HepG2 (cell line): ENCODE data around the gene ASCL2. TPM values are rescaled to one million over a fixed set of nuclear protein-coding genes. Genes with fewer than 3 reads are reported as not detected.
A peak's percentile ranks its signal among the peaks of the same experiment; 100 is the strongest.

Source experiments
- ATAC-seq: fragments of 200-7000 bp; cut with Tn5 transposase; 3 replicates; pipeline ENCODE4 v1.9.1; 2020; ENCODE audit warnings: mild to moderate bottlenecking, moderate library complexity
- BruUV-seq: library from RNA; stranded (reverse); fragments of 400-500 nt; replicated peaks from 2 replicates; lab custom pipeline; 2021; lab: Mats Ljungman, UMichigan
- CTCF ChIA-PET: fragments of 300-600 bp; formaldehyde crosslinking; extraction: SDS; loops from one replicate; lab custom pipeline; 2021; ENCODE audit warnings: low total read pairs, inconsistent platforms, low intra/inter-chr PET ratio; lab: Yijun Ruan, JAX
- POLR2A ChIA-PET: fragments of 350-600 bp; sonication (Branson Sonifier 250); formaldehyde crosslinking; loops from one replicate; lab custom pipeline; 2020; ENCODE audit warnings: antibody characterized with exemption, inconsistent platforms; lab: Yijun Ruan, JAX
- DNase-seq: peaks from one replicate; pipeline ENCODE4 v3.0.0-alpha.2; 2015; ENCODE audit warnings: low spot score
- FAIRE-seq: peaks from 3 replicates; lab custom pipeline; 2011; peaks lifted over from hg19 to GRCh38; lab: Jason Lieb, UNC
- H2AFZ ChIP-seq: one replicate; pipeline ENCODE4 v1.6.1; 2011; ENCODE audit warnings: low read length, inconsistent platforms
- H3K27ac ChIP-seq: fragments of 300-600 bp; 3 replicates; pipeline ENCODE4 v1.8.0; 2011; ENCODE audit warnings: mixed run types, mild to moderate bottlenecking, mixed read lengths, low read length, inconsistent platforms; ENCODE audit not compliant: insufficient read depth; ENCODE audit errors: extremely low read length
- H3K27me3 ChIP-seq, 2 experiments: fragments of 200-600 bp in 1 of 2; 2 replicates in 1 of 2; 3 replicates in 1 of 2; pipeline versions ENCODE4 v1.6.0 to v1.8.0; 2011; ENCODE audit warnings: low read length in 2 of 2, mild to moderate bottlenecking in 2 of 2, moderate library complexity in 2 of 2, inconsistent platforms in 1 of 2; ENCODE audit not compliant: insufficient read depth in 2 of 2, control insufficient read depth in 1 of 2
- H3K36me3 ChIP-seq, 2 experiments: fragments of 200-600 bp in 1 of 2; replicated peaks in 1 of 2; 2 replicates in 1 of 2; 3 replicates in 1 of 2; pipeline versions ENCODE4 v1.5.1 to v1.8.0; 2011; ENCODE audit warnings: low read length in 2 of 2, inconsistent platforms in 1 of 2; ENCODE audit not compliant: insufficient read depth in 2 of 2, control insufficient read depth in 1 of 2
- H3K4me1 ChIP-seq: 2 replicates; pipeline ENCODE4 v1.5.1; 2012; ENCODE audit warnings: low read length, inconsistent platforms; ENCODE audit not compliant: insufficient read depth
- H3K4me2 ChIP-seq: 2 replicates; pipeline ENCODE4 v1.6.0; 2011; ENCODE audit warnings: low read depth, low read length, inconsistent platforms
- H3K4me3 ChIP-seq, 3 experiments: fragments of 200-600 bp in 1 of 3; sonication (generic), shearing (Covaris generic) in 1 of 3; replicated peaks in 1 of 3; 2 replicates each; pipeline ENCODE4 v1.5.1; 2011 to 2016; ENCODE audit warnings: low read length in 3 of 3, inconsistent platforms in 2 of 3, low read depth in 2 of 3, mild to moderate bottlenecking in 2 of 3, control low read depth in 1 of 3, mixed read lengths in 1 of 3; ENCODE audit not compliant: insufficient read depth in 1 of 3
- H3K79me2 ChIP-seq: one replicate; pipeline ENCODE4 v1.6.1; 2011; ENCODE audit warnings: low read length, inconsistent platforms; ENCODE audit not compliant: insufficient read depth
- H3K9ac ChIP-seq: 2 replicates; pipeline ENCODE4 v1.6.0; 2011; ENCODE audit warnings: mild to moderate bottlenecking, low read depth, low read length, inconsistent platforms; ENCODE audit not compliant: insufficient read depth
- H3K9me3 ChIP-seq: 2 replicates; pipeline ENCODE4 v1.5.1; 2012; ENCODE audit warnings: mild to moderate bottlenecking, low read length
- H4K20me1 ChIP-seq: 2 replicates; pipeline ENCODE4 v1.6.0; 2011; ENCODE audit warnings: inconsistent platforms, mild to moderate bottlenecking, low read length, moderate library complexity; ENCODE audit not compliant: insufficient read depth
- AGO1 ChIP-seq: fragments of 200-400 bp; formaldehyde crosslinking; IDR thresholded peaks from 2 replicates; pipeline ENCODE4 v1.6.1; 2017; ENCODE audit warnings: mild to moderate bottlenecking, low read depth, low read length, moderate library complexity; ENCODE audit not compliant: poor library complexity, severe bottlenecking
- JDP2 ChIP-seq: sonication (generic); formaldehyde crosslinking; IDR thresholded peaks from 2 replicates; pipeline ENCODE4 v1.8.1; 2022; ENCODE audit warnings: missing genetic modification reagents, borderline replicate concordance
- KAT2B ChIP-seq: fragments of 150-350 bp; IDR thresholded peaks from 2 replicates; pipeline ENCODE4 v1.6.1; 2014; ENCODE audit warnings: low read depth, low read length, borderline replicate concordance
- KDM4B ChIP-seq: sonication (generic); formaldehyde crosslinking; IDR thresholded peaks from 2 replicates; pipeline ENCODE4 v1.4.0; 2020; ENCODE audit warnings: missing genetic modification reagents
- MYC ChIP-seq: sonication (generic); formaldehyde crosslinking; IDR thresholded peaks from 2 replicates; pipeline ENCODE4 v1.9.0; 2021; ENCODE audit warnings: missing genetic modification reagents, borderline replicate concordance
- NCOA2 ChIP-seq: sonication (generic); formaldehyde crosslinking; IDR thresholded peaks from 2 replicates; pipeline ENCODE4 v1.8.0; 2022; ENCODE audit warnings: inconsistent platforms
- NCOA5 ChIP-seq: sonication (generic); formaldehyde crosslinking; IDR thresholded peaks from 2 replicates; pipeline ENCODE4 v1.4.0; 2020; ENCODE audit warnings: missing genetic modification reagents
- RORA ChIP-seq: sonication (generic); formaldehyde crosslinking; IDR thresholded peaks from 2 replicates; pipeline ENCODE4 v1.5.0; 2020; ENCODE audit warnings: mild to moderate bottlenecking, missing genetic modification reagents, moderate library complexity
- TARDBP ChIP-seq: sonication (generic); formaldehyde crosslinking; IDR thresholded peaks from 2 replicates; pipeline ENCODE4 v1.8.0; 2022; ENCODE audit warnings: mild to moderate bottlenecking, missing genetic modification reagents
- ZNF143 ChIP-seq: sonication (generic); formaldehyde crosslinking; IDR thresholded peaks from 2 replicates; pipeline ENCODE4 v1.4.0; 2020; ENCODE audit warnings: missing genetic modification reagents
- ZNF484 ChIP-seq: sonication (generic); formaldehyde crosslinking; IDR thresholded peaks from 2 replicates; pipeline ENCODE4 v1.5.1; 2020; ENCODE audit warnings: mild to moderate bottlenecking, low read depth, missing genetic modification reagents, borderline replicate concordance
- ZNF878 ChIP-seq: sonication (generic); formaldehyde crosslinking; IDR thresholded peaks from 2 replicates; pipeline ENCODE4 v1.8.1; 2023; ENCODE audit warnings: mild to moderate bottlenecking, missing genetic modification reagents, moderate library complexity
- WGBS: methylation state at CpG from one replicate; pipeline ENCODE4 v1.1.6; 2017; ENCODE audit warnings: low lambda C conversion rate; 5-methylcytosine and 5-hydroxymethylcytosine counted together
- in situ Hi-C: cut with HindIII; loops from 2 replicates; pipeline ENCODE4 v1.10.0; 2017; ENCODE audit warnings: low pct_unique_long_range_greater_than_20kb; ENCODE audit not compliant: extremely low pct_ligation_motif_present
- intact Hi-C: fragments of 100-400 bp; cut with micrococcal nuclease; formaldehyde crosslinking; loops from one replicate; pipeline ENCODE4 v1.10.0; 2022; ENCODE audit not compliant: unreplicated experiment
- polyA plus RNA-seq, 8 experiments: library from polyadenylated mRNA; depleted of rRNA in 3 of 8; stranded (reverse) in 7 of 8; unstranded in 1 of 8; fragments of >200 nt; fragmentation: Illumina TruSeq in 4 of 8; extraction: Trizol in 4 of 8; gene quantifications; 2 replicates each; pipeline versions ENCODE4 v1.2.1 to v1.2.3, GENCODE V29; 2011 to 2016; ENCODE audit warnings: low read depth in 4 of 8, missing spikeins in 1 of 8, mixed read lengths in 1 of 8; ENCODE audit not compliant: insufficient read depth in 1 of 8
- total RNA-seq, 5 experiments: library from RNA; depleted of rRNA; stranded (reverse); fragments of >200 nt; fragmentation: Illumina TruSeq; extraction: Trizol; gene quantifications; 2 replicates each; pipeline ENCODE4 v1.2.3, GENCODE V29; 2016; ENCODE audit warnings: low read depth in 1 of 5
- TF ChIP-seq, protein P1 (sequence below): sonication (generic); formaldehyde crosslinking; IDR thresholded peaks from 2 replicates; pipeline ENCODE4 v1.4.0; 2020; ENCODE audit warnings: missing genetic modification reagents
- TF ChIP-seq, protein P2 (sequence below): sonication (generic); formaldehyde crosslinking; IDR thresholded peaks from 2 replicates; pipeline ENCODE4 v1.8.0; 2022; ENCODE audit warnings: low read depth, missing genetic modification reagents

Gene ASCL2
- total and polyA plus RNA-seq, 2 of the 13 experiments (the other 11 are each of a cell fraction or from before 2014, with no cell fraction given), result 0.07 TPM; not detected in 1

DNA sequence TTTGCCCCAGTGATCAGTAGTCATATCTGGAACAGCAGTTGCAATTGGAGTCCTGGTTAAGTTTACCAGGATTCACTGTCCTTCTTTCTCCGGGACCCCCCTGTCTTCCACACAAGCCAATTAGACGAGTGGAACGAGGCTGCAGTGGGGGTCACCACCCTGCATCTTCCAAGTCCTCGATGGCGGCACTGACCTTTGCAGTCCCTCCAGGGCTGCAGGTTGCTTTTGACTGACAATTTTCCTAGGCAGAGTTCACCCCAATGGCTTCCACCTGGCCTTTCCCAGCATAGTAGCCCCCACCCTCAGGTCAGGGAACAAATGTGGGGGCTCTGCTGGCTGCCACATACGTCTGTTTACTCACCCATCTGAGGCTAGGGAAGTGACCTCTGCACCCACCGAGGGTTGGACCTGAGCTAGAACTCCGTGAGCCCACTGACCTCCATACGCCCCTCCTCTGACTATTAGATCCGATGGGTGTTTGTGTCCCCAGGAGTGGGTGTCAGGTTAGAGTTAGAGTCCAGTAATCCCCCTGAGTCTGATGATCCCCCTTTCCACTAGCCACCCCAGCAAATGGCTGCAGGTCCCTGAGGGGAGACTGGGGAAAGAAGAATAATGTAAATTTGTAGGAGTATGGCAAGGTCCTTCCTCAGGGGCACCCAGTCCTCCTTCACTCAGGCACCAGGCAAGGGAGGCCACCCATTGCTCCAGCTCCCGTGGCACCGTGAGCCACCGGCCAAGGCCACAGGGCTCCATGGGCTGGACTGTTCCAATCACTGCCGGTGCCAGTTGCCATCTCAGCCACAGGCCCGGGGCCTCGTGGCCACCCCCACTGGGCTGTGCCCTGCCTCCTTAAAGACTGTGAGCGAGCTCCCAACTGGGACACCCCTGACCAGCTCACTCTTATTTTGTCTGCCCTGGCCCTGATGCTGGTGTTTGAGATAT is 25.9 kb upstream of the ASCL2 start:
- no peak for FAIRE-seq
- no TSS peak for BruUV-seq
- POLR2A ChIA-PET, result interaction anchor here (1.1 kb wide), 1 partner anchor 102 kb away, joined by 4 read pairs; no protein-coding TSS in a partner anchor
- no peaks in the 10 kb centered on the region for H3K36me3 ChIP-seq
- H3K79me2 ChIP-seq, result no peaks in the 10 kb centered on the region
- peaks cover 7% of the 10 kb centered on the region for H3K4me1 ChIP-seq
- CTCF ChIA-PET, result interaction anchor here (1.3 kb wide), 1 partner anchor 98 kb away, joined by 3 read pairs; no protein-coding TSS in a partner anchor
- intact Hi-C loops, result no loop called here
- H3K4me2 ChIP-seq, result no peak overlapping the region
- no peak overlapping the region for H3K4me3 ChIP-seq
- H3K27me3 ChIP-seq, result peaks cover 0 to 17% of the 10 kb centered on the region in 2 experiments; a peak in 2 of 5 replicates
- no peaks in the 10 kb centered on the region for H3K9me3 ChIP-seq
- 35% methylated on average over 11 of the region's 17 CpGs for WGBS
- no peak overlapping the region for H2AFZ ChIP-seq
- DNase-seq, result no peak
- no peak overlapping the region for H3K9ac ChIP-seq
- in situ Hi-C loops, result loop anchor here (5.0 kb wide), 1 partner anchor 99 kb away; no protein-coding TSS in a partner anchor
- H3K27ac ChIP-seq, result no peak overlapping the region
- no peaks in the 10 kb centered on the region for H4K20me1 ChIP-seq
- ATAC-seq, result no peak
- TF ChIP-seq RORA, result no peak
- TF ChIP-seq, protein P1, sequence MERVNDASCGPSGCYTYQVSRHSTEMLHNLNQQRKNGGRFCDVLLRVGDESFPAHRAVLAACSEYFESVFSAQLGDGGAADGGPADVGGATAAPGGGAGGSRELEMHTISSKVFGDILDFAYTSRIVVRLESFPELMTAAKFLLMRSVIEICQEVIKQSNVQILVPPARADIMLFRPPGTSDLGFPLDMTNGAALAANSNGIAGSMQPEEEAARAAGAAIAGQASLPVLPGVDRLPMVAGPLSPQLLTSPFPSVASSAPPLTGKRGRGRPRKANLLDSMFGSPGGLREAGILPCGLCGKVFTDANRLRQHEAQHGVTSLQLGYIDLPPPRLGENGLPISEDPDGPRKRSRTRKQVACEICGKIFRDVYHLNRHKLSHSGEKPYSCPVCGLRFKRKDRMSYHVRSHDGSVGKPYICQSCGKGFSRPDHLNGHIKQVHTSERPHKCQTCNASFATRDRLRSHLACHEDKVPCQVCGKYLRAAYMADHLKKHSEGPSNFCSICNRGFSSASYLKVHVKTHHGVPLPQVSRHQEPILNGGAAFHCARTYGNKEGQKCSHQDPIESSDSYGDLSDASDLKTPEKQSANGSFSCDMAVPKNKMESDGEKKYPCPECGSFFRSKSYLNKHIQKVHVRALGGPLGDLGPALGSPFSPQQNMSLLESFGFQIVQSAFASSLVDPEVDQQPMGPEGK (CRISPR knock-in tag), result peak; percentile 20; the same call in 1 of the 2 replicates

DNA sequence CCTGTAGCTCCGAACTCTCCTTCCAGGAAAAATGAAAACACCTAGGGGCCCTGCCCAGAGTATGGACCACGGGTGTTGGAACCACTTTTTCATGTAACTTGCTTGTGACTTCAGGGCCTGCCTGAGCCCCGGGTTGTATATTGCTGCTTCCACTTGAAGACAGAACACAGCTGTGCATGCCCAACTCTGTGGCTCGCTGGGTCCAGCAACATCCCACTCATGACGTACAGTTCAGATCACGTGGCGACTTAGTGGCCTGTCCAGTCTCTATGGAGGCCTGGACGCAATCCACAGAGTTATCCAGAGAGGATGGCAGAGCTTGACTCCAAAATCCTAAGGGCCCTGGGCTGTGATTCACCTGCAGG is 24.5 kb upstream of the ASCL2 start:
- DNase-seq, result no peak
- no peak overlapping the region for H3K9ac ChIP-seq
- ChIA-PET POLR2A (no interaction called here), CTCF (interaction anchor here (1.3 kb wide), 1 partner anchor 97 kb away, joined by 3 read pairs; no protein-coding TSS in a partner anchor)
- no peaks in the 10 kb centered on the region for H3K9me3 ChIP-seq
- H4K20me1 ChIP-seq, result no peaks in the 10 kb centered on the region
- H3K4me3 ChIP-seq, result no peak overlapping the region
- peaks cover 1 to 24% of the 10 kb centered on the region in 2 experiments; a peak in 2 of 5 replicates for H3K27me3 ChIP-seq
- no peaks in the 10 kb centered on the region for H3K36me3 ChIP-seq
- WGBS, result 36% methylated on average over 6 of the region's 8 CpGs
- TF ChIP-seq ZNF878 (CRISPR knock-in tag) (no peak), ZNF143 (no peak), NCOA2 (CRISPR knock-in tag) (no peak), MYC (CRISPR knock-in tag) (no peak), NCOA5 (CRISPR knock-in tag) (no peak), RORA (no peak), JDP2 (no peak), ZNF484 (CRISPR knock-in tag) (no peak), AGO1 (no peak), KDM4B (no peak), TARDBP (CRISPR knock-in tag) (no peak), KAT2B (no peak)
- TF ChIP-seq, protein P2, sequence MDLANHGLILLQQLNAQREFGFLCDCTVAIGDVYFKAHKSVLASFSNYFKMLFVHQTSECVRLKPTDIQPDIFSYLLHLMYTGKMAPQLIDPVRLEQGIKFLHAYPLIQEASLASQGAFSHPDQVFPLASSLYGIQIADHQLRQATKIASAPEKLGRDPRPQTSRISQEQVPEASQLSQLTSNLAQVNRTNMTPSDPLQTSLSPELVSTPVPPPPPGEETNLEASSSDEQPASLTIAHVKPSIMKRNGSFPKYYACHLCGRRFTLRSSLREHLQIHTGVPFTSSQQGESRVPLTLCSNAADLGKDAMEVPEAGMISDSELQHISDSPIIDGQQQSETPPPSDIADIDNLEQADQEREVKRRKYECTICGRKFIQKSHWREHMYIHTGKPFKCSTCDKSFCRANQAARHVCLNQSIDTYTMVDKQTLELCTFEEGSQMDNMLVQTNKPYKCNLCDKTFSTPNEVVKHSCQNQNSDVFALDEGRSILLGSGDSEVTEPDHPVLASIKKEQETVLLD (CRISPR knock-in tag), result no peak
- H3K79me2 ChIP-seq, result no peaks in the 10 kb centered on the region
- FAIRE-seq, result no peak
- in situ Hi-C loops, result loop anchor here (5.0 kb wide), 1 partner anchor 98 kb away; no protein-coding TSS in a partner anchor
- H3K4me1 ChIP-seq, result peaks cover 7% of the 10 kb centered on the region
- ATAC-seq, result no peak
- intact Hi-C loops, result no loop called here
- no TSS peak for BruUV-seq
- H3K4me2 ChIP-seq, result no peak overlapping the region
- H2AFZ ChIP-seq, result no peak overlapping the region
- H3K27ac ChIP-seq, result no peak overlapping the region
